Measurements from ENCODE around the gene AK9. TPM values are rescaled to one million over a fixed set of nuclear protein-coding genes. Genes with fewer than 3 reads are reported as not detected.

AK9 gene
- total and polyA plus RNA-seq, 9 of the 15 experiments (the other 6 are each of a cell fraction or from before 2014, with no cell fraction given) = 0.59 to 1.9 (median 1.2) TPM

DNA sequence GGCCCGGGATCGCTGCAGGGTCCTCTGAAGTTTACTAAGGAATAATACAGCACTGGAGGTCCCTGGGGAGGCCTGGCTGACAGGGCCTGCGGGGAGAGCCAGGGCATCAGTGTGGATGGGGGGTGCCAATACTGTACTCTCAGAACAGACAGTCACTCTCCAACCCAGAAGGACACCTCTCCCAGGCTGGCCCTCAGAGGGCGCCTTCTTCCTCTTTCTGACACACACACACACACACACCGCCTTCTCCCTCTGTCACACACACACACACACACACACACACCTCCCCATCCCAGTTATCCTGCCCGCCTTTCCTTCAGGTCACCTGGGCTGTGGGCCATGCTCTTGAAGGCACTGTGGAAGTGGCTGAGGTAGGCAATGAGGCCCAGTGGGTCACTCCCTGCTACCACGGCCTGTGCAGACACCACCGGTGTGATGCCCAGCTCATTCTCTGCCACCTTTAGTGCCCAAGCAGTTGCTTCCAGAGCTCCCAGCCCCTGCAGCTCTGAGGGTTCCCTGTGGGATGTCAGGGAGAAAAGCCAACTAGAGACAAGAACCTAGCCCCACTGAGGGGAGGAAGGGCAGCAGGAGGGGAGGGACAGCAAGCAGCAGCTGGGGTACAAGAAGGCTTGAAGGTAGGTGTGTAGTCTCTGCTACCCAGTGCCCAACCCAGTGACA, 243.0 kb downstream of the AK9 start (continued):
- TF ChIP-seq POLR2G (IDR thresholded peaks at IDR 0.05; ENCODE audit: low read depth, low read length) (peak; percentile 58), NR4A1 (CRISPR knock-in tag; IDR thresholded peaks at IDR 0.05) (no peak), NR4A1 (tag; IDR thresholded peaks at IDR 0.05) (no peak), FOXK1 (CRISPR knock-in tag; IDR thresholded peaks at IDR 0.05; ENCODE audit: borderline replicate concordance) (no peak), CREB1 (IDR thresholded peaks at IDR 0.05) (no peak), CREB1 (CRISPR knock-in tag; IDR thresholded peaks at IDR 0.05) (0 out of 2 replicates have a peak, but pooled peaks have one; percentile 33)
- TF ChIP-seq, protein P1, sequence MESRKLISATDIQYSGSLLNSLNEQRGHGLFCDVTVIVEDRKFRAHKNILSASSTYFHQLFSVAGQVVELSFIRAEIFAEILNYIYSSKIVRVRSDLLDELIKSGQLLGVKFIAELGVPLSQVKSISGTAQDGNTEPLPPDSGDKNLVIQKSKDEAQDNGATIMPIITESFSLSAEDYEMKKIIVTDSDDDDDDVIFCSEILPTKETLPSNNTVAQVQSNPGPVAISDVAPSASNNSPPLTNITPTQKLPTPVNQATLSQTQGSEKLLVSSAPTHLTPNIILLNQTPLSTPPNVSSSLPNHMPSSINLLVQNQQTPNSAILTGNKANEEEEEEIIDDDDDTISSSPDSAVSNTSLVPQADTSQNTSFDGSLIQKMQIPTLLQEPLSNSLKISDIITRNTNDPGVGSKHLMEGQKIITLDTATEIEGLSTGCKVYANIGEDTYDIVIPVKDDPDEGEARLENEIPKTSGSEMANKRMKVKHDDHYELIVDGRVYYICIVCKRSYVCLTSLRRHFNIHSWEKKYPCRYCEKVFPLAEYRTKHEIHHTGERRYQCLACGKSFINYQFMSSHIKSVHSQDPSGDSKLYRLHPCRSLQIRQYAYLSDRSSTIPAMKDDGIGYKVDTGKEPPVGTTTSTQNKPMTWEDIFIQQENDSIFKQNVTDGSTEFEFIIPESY (CRISPR knock-in tag; IDR thresholded peaks at IDR 0.05) = peak; percentile 44; the same call in 1 of the 2 replicates

DNA sequence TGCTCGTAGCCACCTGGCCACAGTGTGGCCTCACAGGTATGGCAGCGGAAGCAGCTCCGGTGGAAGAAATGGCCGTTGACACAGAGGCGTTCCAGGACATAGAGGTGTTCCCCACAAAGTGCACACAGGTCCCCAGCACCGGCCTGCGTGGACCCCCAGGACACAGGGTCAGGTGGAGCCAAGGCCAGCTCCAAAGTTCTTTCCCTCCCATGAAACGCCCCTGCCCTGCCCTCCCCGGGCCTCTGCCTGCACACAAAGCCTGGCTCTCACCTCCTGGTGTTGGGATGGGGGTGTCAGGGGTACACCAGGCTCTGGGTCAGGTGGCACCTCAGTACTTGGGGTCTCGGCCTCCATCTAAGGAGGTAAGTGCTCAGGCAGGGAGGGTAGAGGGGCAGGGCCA, 243.9 kb downstream of the AK9 start:
- no peaks in the 10 kb centered on the region for H3K9me1 ChIP-seq (ENCODE audit: control insufficient read depth, insufficient read depth, low read length)
- in situ Hi-C loops (cut with MboI) = no loop called here
- no peaks in the 10 kb centered on the region for H3K27me3 ChIP-seq (ENCODE audit: control insufficient read depth in 2 of 2, insufficient read depth in 2 of 2, low read length in 2 of 2)
- no peak overlapping the region for H3K4me3 ChIP-seq
- BruUV-seq (replicated peaks) = no TSS peak
- H4K20me1 ChIP-seq (replicated peaks; ENCODE audit: control insufficient read depth, insufficient read depth, low read length) = no peaks in the 10 kb centered on the region
- CTCF ChIA-PET (ENCODE audit: low intra/inter-chr PET ratio) = no interaction called here
- POLR2A ChIA-PET = interaction anchor here (0.9 to 9.8 kb wide), 4 partner anchors 7 to 64 kb away, joined by 3 to 92 read pairs (median 4); partner anchors contain the start of genes CD164 and MICAL1
- no peak overlapping the region for H3K4me2 ChIP-seq (ENCODE audit: insufficient read depth, low read length)
- 76% methylated on average over 10 of the region's 10 CpGs for WGBS (ENCODE audit: insufficient coverage, low coverage, missing lambda C conversion rate)
- no peak for FAIRE-seq
- peaks cover 14 to 42% of the 10 kb centered on the region in 2 experiments; a peak in 4 of 5 replicates for H3K4me1 ChIP-seq (replicated peaks in 1 of 2; ENCODE audit: control insufficient read depth in 2 of 2, insufficient read depth in 2 of 2, low read length in 2 of 2)
- no peak overlapping the region for H2AFZ ChIP-seq (ENCODE audit: low read depth, low read length)
- peaks cover 48% of the 10 kb centered on the region for H3K36me3 ChIP-seq (ENCODE audit: control insufficient read depth, insufficient read depth, low read length)
- H3K9me3 ChIP-seq (replicated peaks; ENCODE audit: control insufficient read depth, insufficient read depth, low read depth, low read length) = no peaks in the 10 kb centered on the region
- H3K9ac ChIP-seq (ENCODE audit: insufficient read depth in 1 of 2, low read depth in 2 of 2, low read length in 2 of 2) = peak overlapping the region in 1 of 2 experiments; percentile 37; a peak in 1 of 4 replicates
- no peak for ATAC-seq
- no peak for DNase-seq (ENCODE audit: extremely low read depth in 1 of 4, low spot score in 3 of 4)
- no peak overlapping the region for H3K27ac ChIP-seq (ENCODE audit: extremely low read depth, low read depth, low read length)
- peaks cover 6% of the 10 kb centered on the region for H3K79me2 ChIP-seq (ENCODE audit: control insufficient read depth, insufficient read depth, low read length)
- intact Hi-C loops (cut with micrococcal nuclease) = no loop called here
- TF ChIP-seq, protein P2, sequence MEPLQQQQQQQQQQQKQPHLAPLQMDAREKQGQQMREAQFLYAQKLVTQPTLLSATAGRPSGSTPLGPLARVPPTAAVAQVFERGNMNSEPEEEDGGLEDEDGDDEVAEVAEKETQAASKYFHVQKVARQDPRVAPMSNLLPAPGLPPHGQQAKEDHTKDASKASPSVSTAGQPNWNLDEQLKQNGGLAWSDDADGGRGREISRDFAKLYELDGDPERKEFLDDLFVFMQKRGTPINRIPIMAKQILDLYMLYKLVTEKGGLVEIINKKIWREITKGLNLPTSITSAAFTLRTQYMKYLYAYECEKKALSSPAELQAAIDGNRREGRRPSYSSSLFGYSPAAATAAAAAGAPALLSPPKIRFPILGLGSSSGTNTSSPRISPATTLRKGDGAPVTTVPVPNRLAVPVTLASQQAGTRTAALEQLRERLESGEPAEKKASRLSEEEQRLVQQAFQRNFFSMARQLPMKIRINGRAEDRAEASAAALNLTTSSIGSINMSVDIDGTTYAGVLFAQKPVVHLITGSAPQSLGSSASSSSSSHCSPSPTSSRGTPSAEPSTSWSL (CRISPR knock-in tag; IDR thresholded peaks at IDR 0.05; ENCODE audit: borderline replicate concordance) = no peak
- TF ChIP-seq, protein P3, sequence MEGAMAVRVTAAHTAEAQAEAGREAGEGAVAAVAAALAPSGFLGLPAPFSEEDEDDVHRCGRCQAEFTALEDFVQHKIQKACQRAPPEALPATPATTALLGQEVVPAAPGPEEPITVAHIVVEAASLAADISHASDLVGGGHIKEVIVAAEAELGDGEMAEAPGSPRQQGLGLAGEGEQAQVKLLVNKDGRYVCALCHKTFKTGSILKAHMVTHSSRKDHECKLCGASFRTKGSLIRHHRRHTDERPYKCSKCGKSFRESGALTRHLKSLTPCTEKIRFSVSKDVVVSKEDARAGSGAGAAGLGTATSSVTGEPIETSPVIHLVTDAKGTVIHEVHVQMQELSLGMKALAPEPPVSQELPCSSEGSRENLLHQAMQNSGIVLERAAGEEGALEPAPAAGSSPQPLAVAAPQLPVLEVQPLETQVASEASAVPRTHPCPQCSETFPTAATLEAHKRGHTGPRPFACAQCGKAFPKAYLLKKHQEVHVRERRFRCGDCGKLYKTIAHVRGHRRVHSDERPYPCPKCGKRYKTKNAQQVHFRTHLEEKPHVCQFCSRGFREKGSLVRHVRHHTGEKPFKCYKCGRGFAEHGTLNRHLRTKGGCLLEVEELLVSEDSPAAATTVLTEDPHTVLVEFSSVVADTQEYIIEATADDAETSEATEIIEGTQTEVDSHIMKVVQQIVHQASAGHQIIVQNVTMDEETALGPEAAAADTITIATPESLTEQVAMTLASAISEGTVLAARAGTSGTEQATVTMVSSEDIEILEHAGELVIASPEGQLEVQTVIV (CRISPR knock-in tag; IDR thresholded peaks at IDR 0.05; ENCODE audit: borderline replicate concordance) = no peak
- TF ChIP-seq POLR2G (IDR thresholded peaks at IDR 0.05; ENCODE audit: low read depth, low read length) (peak; percentile 64), CCAR2 (IDR thresholded peaks at IDR 0.05; ENCODE audit: low read depth, low read length) (no peak), RAD21 (CRISPR knock-in tag; conservative IDR thresholded peaks at IDR 0.05 in 1 of 2, IDR thresholded peaks at IDR 0.05 in 1 of 2) (no peak), RBFOX2 (IDR thresholded peaks at IDR 0.05; ENCODE audit: low read depth, low read length) (peak; percentile 42; the same call in 1 of the 2 replicates)
- TF ChIP-seq, protein P4, sequence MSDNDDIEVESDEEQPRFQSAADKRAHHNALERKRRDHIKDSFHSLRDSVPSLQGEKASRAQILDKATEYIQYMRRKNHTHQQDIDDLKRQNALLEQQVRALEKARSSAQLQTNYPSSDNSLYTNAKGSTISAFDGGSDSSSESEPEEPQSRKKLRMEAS (CRISPR knock-in tag; IDR thresholded peaks at IDR 0.05) = peak; percentile 24; the same call in 1 of the 2 replicates

Measured in K562 (cell line).